ENCODE results near the gene RNF217.

DNA sequence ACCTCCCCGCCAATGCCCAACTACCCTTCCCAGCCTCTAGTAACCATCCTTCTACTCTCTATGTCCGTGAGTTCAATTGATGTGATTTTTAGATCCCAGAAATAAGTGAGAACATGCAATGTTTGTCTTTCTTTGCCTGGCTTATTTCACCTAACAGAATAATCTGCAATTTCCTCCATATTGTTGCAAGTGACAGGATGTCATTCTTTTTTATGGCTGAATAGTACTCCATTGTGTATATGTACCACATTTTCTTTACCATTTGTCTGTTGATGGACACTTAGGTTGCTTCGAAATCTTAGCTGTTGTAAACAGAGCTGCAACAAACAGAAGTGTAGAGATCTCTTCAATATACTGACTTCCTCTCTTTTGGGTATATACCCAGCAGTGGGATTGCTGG lies 65.0 kb downstream of the RNF217 start:
- no peak for TF ChIP-seq CTCF (IDR thresholded peaks at IDR 0.05)
- TF ChIP-seq POLR2A (IDR thresholded peaks at IDR 0.05): no peak
- no peak for TF ChIP-seq EP300 (IDR thresholded peaks at IDR 0.05)
- no peak for TF ChIP-seq POLR2AphosphoS5 (IDR thresholded peaks at IDR 0.05)
